COLO829 (cell line): ENCODE results near the gene STAT4.
A peak's percentile ranks its signal among the peaks of the same experiment; 100 is the strongest.

ENCODE experiments used
- DNase-seq: peaks from one replicate; pipeline ENCODE4 v3.0.0; 2012; ENCODE audit warnings: low spot score

STAT4 gene

DNA sequence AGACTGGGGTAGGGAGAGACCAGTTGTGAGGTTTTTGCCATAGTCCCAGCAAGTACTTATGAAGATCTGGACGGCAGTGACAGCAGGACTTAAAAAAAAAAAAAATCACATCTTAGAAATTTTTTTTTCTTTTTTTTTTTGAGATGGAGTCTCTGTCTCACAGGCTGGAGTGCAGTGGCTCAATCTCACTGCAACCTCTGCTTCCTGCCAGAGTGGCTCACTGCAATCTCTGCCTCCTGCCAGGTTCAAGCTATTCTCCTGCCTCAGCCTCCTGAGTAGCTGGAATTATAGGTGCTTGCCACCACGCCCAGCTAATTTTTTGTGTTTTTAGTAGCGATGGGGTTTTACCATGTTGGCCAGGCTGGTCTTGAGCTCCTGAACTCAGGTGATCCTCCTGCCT lies 22.4 kb upstream of the STAT4 start:
- no peak for DNase-seq

DNA sequence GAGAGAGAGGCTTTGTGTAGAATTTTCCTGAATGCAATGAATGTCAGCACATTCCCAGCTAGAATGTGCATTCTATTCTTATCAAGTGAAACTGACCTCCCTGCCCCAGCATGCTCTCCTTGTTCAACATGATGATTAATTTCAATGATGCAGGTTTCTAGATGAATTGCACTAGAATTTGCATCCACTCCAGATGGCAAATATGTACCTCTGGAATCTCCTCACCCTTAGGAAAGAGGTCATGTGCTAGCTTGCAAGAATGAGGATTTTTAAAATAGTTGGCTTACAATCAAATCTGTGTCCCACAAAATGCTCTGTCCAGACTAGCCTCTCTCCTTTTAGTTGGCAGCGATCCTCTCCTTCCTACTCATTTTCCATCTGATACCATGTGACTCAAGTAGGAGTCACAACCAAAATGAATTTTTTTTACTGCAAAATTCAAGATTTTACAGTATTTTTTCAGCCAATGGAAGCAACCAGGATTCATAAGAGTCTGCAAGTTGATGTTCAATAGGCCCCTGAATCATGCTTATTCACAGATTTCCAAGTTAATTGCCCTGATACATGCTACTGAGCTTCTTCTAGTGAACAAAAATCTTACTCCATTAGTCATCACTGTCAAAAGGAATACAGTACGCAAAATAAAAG lies 21.0 kb upstream of the STAT4 start:
- peak; percentile 63 for DNase-seq

DNA sequence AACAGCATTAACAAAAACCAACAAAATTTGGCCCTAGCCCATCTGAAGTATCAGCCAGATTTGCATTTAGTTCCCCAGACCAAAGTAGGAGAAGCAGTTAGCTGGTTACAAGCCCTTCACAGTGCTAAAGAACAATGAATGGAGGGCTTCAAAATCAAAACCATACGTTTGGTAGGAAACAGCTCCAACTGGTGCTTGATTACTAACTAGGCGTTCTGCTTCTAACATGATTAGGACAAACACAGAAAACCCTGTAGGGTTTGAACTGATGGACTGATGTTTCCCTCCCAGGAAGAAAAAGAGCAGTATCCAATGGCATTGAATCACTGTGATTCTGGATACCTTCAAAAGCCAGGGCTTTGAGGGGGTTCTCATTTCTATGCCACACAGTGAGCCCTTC lies 20.5 kb upstream of the STAT4 start:
- DNase-seq: no peak

DNA sequence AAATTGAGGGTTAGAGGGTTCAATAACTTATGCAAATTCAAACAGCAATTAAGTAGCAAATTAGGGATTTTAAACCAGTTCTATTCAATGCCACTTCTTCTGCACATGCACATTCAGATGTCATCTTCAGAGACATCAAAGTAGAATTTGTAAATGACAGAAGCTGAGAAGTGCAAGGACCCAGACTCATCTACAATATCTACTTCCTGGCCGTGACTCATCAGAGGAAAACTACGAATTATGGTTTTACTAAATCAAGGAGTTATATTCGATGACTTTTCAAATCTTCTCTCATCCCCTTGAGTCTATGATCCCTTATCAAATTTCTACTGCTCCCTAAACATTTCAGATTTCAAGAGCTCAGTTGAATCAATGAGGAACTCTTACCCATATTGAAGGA lies 20.0 kb upstream of the STAT4 start:
- DNase-seq: no peak

DNA sequence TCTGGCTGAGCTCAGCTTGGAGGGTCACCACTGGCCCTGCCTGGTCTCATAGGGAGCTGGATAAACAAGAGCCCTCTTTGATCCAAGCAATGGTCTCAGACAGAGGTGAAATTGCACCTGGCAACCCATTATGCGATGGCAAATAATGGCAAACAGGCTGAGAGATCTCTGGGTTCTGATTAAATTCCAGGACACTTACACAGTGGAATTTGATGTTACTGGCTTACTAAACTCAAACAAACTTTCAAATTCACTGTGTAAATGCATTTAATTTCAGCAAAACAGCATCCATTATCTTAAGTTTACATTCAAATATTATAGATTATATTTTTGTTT lies 19.5 kb upstream of the STAT4 start:
- DNase-seq: no peak

DNA sequence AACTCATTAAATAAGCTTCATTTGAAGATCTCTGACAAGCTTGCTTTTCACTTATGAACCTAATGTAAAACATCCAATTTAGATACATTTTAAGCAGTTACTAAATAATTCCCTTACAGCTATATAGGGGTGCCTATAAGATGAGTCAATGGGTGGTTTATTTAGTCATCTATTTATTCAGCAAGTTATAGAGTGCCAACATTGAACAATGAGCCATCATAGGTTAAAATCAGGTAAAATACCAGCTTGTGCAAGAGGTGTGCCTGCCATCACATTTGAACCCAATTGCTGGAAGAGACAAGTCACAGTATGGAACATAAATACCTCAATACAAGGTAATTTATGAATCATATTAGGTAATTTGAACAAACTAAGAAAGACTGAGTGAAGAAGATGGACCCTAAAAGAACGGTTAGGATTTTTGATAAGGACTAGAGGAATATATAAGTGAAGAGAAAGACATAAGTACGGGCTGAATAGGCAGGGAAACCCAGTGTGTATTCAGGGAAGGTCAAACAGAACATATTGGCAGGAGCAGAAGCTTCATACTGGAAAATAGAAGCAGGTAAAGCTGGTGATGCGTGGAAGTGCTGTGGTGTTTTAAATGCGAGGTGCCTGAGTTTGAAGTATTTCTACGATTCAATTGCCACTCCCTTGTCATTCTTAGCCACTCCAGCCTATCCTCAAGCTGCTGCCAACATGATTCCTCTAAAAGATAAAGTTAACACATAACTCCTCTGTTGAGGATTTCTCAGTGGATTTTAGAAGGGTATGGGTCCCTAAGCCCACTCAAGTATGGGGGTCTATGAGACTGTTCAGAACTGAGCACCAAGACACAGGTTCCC lies 18.9 kb upstream of the STAT4 start:
- no peak for DNase-seq

DNA sequence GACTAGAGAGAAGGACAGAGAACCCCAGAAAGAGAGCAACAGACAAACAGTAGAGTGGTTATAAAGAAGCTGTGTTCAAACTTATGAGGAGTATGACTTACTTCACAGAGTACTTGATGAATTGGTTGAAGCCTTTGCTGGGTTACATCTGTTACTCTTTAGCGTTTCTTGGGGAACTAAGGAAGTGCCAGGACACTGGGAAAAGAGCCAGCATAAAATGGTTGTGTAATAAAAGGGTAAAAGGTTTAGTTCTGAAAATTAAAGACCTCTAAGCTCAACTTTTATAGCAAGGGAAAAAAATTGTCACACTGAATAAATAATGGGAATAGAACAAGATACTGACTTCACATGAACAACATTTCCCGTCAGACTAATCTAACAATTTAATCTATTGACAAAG lies 17.0 kb upstream of the STAT4 start:
- DNase-seq: no peak

DNA sequence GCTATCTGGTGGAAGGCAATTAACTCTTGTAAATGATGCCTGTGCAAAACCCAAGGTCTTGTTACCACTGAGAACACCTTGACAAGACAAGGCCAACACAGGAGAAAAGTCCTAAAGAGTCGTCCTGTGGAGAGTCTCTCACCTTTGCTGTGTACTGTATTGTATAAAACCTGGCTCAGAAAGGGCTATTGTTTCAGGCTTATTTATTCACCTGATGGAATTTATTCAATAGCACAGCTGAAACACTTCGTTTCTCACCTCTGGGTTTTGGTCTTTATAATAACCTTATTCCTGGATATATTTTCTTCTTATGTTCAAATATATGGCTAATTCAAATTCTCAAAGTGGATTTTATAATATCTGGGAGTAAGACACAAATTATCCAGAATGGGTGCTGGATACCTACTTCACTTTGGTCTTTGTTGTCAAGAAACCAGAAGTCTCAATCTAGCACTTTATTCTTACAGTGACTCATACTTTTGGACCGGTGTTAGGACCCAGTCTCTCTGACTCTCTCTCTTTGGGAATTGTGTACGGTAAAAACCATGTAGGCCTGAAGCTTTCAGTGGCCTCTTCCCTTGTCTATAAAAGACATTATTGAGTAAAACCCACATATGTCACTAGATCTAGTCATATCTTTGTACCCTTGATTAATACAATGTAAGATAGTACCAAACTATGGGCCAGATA lies 16.1 kb upstream of the STAT4 start:
- no peak for DNase-seq

DNA sequence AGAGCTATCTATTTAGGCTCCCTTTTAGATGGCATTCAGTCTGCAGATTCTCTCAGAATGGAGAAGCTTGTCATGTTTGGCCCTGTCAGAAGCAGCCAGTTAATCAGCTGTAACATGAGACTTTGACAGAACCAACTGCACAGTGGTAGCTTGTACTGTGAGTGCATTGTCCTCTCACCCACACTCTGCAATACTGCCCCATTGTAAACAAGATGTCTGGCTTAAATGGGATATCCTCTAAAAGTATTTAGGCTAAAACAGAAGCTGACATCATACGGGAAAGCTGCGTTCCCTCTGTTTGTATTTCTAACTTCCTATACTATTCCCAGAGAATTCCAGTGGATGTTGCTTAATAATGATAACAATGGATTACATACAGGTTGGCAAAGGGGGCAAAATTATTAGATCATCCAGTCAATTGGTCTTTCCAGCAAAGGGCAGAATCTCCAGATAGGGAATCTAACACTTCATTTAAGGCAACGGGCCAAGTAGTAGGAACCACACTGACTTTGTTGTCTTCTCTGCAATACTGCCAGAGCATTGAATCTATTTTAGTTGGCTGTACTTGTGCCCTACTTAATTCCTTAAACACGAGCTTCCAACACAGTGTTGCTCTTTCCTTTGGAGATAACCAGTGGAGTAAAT lies 15.4 kb upstream of the STAT4 start:
- DNase-seq: peak; percentile 94

DNA sequence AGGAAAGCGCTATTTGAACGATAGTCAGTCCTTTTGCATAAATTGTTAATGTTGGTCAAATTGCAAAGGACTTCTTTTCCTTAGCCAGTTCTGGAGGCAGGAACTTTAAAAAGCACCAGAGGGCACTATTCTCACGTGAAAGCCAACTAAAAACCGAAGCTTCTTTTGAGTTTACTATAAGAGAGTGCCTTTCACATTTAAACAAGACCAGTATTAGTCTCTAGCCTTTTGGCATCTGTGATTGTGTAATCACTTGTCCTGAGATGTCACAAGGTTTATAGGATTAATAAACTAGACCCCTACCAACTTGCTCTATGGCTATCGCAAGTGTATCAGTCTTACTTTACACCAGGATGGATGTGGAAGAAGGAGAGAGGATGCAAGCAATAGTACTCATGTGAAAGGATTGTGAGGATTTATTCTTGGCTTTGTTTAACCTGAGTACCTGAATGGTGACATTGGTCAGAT lies 14.4 kb upstream of the STAT4 start:
- DNase-seq: peak; percentile 77

DNA sequence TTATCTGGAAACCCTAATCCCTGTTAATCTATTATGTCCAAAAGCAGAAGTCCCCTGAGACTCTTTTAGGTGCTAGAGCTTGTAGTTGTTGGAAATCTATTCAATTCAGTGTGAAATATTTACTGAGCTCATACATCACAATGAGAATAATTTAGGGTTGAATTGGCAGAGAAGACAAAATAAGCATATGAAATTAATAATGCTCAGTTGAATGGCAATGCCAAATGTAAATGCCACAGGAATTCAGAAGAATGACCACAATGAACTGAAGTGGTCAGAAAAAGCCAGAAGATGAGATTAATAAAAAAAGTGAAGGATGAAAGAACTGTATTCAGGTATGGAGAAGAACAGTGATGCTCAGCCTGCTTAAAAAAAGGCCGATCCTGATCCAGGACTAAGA lies 8.0 kb upstream of the STAT4 start:
- no peak for DNase-seq

DNA sequence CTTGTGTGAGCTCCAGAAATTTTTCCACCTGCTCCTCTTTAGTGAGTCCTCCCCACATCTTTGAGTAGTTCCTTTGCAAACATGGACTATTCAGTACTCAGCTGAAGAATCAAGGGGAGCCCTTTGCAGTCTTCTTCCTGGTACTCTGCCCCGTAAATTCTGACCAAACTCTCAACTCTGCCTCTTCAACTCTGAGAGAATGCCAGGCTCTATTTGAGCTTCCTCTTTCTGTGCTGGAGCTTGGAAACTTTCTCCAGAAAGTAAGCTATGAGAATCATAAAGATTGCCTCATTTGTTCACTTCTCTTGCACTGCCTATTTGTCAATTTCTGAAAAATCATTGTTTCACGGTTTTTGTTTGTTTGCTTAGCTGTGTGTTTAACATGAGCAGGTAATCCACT lies 7.4 kb upstream of the STAT4 start:
- DNase-seq: no peak

DNA sequence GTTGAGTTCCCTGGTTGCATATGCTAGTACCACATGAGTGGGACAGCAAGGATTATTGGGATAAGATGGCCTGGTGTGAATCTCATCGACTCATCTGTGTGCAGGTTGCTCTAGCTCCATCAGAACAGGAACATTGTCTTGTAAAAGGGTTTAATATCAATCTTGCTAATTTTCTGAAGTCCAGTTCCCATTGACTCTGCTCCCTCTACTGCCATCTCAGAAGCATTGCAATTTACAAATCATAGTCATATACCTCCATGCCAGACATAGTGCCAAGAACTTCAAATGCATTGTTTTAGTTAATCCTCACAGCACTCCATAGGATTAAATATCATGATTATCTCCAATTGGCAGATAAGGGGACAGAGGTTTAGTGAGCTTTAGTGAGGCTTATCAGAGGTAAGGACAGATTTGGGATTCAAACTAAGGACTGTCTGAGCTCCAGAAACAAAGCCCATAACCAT lies 4.8 kb upstream of the STAT4 start:
- DNase-seq: peak; percentile 68

DNA sequence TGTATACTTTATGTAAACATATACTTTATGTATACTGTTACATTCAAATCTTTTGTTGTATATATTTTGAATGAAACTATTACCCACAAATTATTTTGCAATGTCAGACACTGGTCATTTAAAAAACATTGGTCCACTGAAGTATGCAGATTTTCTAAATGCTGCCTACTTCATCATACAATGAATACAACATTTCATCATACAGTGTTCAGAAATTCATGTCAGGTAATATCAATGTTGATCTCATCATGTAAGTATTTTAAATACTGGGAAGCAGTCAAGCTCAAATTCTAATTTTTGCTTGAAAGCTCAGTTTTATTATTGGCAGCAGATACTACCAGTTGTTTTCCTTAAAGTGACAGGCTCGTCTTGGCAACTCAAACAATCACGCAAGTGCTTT lies 2.9 kb upstream of the STAT4 start:
- DNase-seq: no peak

DNA sequence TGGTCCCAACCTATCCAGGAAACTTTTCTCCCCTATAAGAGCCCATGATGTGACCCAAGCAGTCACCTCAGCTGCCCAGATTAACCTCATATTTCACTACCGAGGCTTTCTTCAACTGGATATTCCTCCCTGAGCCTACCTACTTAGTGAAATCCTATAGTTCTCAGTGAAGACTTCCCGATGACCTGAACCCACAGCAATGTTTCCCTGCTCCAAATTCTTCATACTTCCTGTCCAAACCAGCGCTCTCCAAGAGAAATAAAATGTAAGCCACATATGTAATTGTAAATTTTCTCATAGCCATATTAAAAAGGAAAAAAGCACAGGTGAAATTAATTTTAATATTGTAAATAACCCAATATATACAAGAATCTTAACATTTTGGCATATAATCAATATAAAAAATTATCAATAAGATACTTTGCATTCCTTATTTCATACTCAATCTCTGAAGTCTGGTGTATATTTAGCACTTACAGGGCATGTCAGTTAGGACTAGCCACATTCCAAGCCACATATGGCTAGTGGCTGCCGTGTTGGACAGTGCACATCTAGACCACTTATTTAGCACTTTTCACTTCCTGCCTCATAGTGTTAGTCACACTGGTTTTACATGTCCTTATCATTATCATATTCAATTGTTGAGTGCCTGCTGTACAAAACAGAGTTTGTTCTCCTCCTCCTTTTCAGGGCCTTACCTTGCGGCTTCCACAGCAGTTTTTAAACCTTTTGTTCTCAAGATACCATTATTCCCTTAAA lies 1.9 kb upstream of the STAT4 start:
- no peak for DNase-seq

DNA sequence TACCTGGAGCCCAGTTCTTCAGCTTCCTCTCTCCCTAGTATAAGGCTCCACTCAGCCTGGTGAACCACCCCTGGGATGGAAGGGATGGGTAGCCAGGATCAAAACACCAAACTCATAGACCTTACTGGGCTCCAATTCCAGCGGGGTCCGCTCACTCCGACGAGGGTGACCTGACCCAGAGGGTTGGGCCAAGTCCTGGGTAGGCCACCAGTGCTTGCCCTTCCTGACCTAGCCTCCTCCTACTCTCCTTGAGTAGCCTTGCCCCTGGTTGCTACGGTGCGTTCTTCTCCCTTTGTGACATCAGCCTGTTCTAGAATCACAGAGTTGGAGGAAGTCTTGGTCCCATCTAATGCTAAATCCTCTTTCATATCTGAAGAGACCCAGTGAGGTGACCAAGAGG lies 537 bp upstream of the STAT4 start:
- no peak for DNase-seq

DNA sequence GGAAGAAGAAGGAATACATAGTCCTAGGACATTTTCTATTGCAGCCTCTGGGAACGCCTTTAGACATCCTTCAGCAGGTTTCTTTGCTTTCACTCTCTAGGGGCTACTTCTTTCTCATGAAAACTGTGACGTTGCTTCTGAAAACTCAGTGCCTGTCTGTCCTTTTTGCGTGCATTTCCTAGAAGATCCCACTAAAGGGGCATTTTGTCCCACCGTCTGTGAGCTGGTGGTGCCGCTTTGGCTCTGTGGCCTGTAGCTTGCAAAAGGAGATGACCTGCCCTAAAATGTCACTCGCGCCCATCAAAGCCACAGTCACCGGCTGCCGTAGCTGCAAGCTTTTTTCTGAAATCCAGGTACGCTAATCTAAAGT lies 579 bp downstream of the STAT4 start:
- DNase-seq: no peak

DNA sequence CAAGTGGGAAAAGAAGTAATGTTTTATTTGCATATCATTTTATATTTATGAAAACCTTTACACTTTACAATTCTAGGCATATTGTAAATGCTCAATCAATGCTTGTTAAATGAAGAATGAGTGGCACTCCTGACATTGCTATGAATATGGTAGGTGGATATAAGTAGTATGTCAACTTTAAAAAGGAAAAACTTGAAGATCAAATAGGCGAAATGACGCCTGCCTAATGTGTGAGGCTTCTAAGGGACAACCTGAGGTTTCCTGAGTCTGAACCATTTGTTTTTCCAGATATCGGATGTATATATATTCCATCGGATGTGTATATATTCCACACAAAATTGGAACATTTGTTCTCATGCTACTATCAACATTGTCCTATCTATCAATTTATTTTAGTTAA lies 1.4 kb downstream of the STAT4 start:
- no peak for DNase-seq

DNA sequence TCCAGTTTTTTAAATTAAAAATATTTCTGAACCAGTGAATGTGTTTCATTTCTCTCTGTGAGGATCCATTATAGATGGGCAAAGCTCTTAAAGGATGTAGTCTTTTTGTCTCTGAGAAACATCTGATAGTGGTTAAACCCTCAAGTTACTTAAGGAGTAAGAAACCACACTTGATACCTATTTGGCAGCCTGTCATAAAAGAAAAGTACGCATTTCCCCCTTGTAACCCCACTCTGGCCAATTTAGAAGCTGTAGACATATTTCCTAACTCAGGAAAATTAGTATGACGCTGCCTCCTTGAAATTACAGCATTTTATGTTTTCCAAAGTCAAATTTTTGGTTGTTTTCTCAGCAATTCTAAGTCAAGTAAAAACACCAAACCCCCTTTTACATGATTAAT lies 2.0 kb downstream of the STAT4 start:
- DNase-seq: no peak

DNA sequence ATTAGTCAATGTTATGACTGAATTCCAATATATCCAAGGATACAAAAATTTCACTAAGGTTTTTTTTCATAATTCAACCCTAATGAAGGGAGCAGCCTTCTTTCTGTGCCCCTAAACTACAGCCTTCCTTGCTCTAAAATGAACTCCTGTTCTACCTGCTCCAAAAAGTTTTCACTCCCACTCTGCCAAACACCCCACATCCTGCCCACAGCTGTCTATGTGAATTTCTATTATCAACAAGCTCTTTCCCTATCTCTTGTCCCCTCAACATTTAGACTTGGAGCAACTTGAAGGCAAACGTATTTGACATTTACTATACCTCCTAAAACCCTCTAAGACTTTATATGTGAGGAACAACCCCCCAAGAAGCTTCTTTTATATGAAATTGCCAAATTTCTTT lies 2.5 kb downstream of the STAT4 start:
- DNase-seq: no peak

DNA sequence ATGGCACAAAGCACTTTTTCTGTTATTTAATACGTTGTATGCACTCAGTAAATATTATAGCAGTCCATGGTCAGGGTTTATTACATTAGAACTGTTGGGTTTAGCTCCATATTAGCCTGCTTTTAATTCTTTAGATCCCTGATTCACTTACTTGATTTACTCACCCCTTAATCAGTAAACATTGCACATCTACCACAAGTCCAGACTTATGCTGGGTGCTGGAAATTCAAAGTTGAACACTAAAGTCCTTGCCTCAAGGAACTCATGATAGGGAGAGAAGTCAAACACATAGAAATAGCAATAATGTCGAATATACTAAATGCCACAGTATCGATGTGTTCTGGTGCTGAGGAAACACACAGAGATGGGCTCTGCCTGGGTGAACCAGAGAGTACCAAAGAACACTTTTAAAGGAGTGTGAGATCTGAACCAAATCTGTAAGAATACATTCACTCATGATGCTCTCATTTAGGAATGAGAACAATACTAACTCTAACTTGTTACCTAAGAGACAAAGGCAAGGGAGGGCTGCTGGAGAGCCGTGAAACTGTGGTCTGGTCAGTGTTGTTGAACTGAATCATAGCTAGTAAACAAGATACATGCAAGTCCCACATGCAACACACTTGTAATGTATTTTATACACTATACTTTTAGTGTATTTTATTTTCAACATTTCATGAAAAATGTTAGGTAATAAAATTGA lies 4.9 kb downstream of the STAT4 start:
- DNase-seq: no peak
